GM23248 (cell line): ENCODE results near the gene GGACT.

Source experiments
- EZH2 ChIP-seq: fragments of 200-600 bp; sonication (generic); IDR thresholded peaks from 2 replicates; pipeline ENCODE4 v1.6.1; 2018; ENCODE audit warnings: antibody characterized with exemption, mild to moderate bottlenecking; ENCODE audit not compliant: insufficient read depth, poor library complexity, severe bottlenecking
- EZH2phosphoT487 ChIP-seq: fragments of 200-600 bp; sonication (generic); IDR thresholded peaks from 2 replicates; pipeline ENCODE4 v1.6.1; 2018; ENCODE audit warnings: antibody characterized with exemption, moderate library complexity, mild to moderate bottlenecking, low read depth; ENCODE audit not compliant: insufficient read depth

DNA sequence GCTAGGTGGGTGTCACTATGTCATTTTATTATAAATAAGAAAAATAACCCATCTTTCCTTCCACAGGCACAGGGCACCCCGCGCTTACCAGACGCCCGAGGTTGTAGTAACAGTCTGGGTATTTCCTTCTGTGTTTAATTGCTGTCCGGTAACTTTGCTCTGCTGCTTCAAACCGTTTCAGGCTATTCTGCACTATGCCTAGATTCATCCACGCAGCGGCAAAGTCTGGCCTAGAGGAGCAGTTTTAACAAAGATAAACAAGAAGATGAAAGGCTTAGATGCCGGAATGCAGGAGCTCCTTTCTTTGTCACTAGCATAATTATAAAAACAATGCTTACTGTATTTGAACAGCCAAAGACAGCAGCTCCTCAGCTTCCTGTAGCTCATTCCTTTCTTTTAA lies 36.9 kb upstream of the GGACT start:
- no peak for TF ChIP-seq EZH2
- no peak for TF ChIP-seq EZH2phosphoT487
